IMR-90 (cell line): ENCODE measurements around the gene YBX1.

ENCODE experiments used
- CHD1 ChIP-seq: IDR thresholded peaks from 2 replicates; pipeline ENCODE4 v1.6.1; 2012; ENCODE audit warnings: low read depth, low read length, improper control_type of control experiment
- CTCF ChIP-seq: conservative IDR thresholded peaks from 2 replicates; pipeline ENCODE4 v1.5.1; 2012; ENCODE audit warnings: mild to moderate bottlenecking, low read depth, low read length, improper control_type of control experiment
- FOS ChIP-seq: fragments of 150-350 bp; IDR thresholded peaks from 2 replicates; pipeline ENCODE4 v1.6.1; 2016; ENCODE audit warnings: low read depth, low read length
- MAZ ChIP-seq: IDR thresholded peaks from 2 replicates; pipeline ENCODE4 v1.6.1; 2012; ENCODE audit warnings: low read depth, mild to moderate bottlenecking, low read length, improper control_type of control experiment, moderate library complexity, borderline replicate concordance
- MXI1 ChIP-seq: IDR thresholded peaks from 2 replicates; pipeline ENCODE4 v1.6.1; 2012; ENCODE audit warnings: low read depth, mild to moderate bottlenecking, low read length, moderate library complexity, borderline replicate concordance
- POLR2A ChIP-seq: IDR thresholded peaks from 2 replicates; pipeline ENCODE4 v1.6.1; 2012; ENCODE audit warnings: mild to moderate bottlenecking, low read depth, low read length
- RFX5 ChIP-seq: IDR thresholded peaks from 2 replicates; pipeline ENCODE4 v1.8.0; 2012; ENCODE audit warnings: low read depth, mild to moderate bottlenecking, low read length, moderate library complexity

- no peak for TF ChIP-seq MAZ
- no peak for TF ChIP-seq CTCF
- TF ChIP-seq POLR2A = no peak
- no peak for TF ChIP-seq RFX5
- no peak for TF ChIP-seq MXI1
- no peak for TF ChIP-seq CHD1
- no peak for TF ChIP-seq FOS
Observed at GRCh38 chr1:42698081-42698813, 16.0 kb downstream of the YBX1 start.
